ENCODE measurements around the gene MYO18A.

Gene MYO18A

GRCh38 chr17:29124135-29124924, 55.9 kb downstream of the MYO18A start:
- peak; percentile 50 to 52 for DNase-seq

GRCh38 chr17:29123111-29123510, 57.1 kb downstream of the MYO18A start:
- no peak for DNase-seq

GRCh38 chr17:29121442-29121841, 58.8 kb downstream of the MYO18A start:
- no peak for DNase-seq

- DNase-seq: no peak
Observed at GRCh38 chr17:29120433-29120832, 59.8 kb downstream of the MYO18A start.

- DNase-seq: no peak
Observed at GRCh38 chr17:29119265-29119664, 60.9 kb downstream of the MYO18A start.

- DNase-seq: peak; percentile 85 to 86
Observed at GRCh38 chr17:29116804-29117753, 63.1 kb downstream of the MYO18A start.

GRCh38 chr17:29115961-29116803, 64.0 kb downstream of the MYO18A start:
- peak; percentile 64 to 73 for DNase-seq

GRCh38 chr17:29115435-29115834, 64.8 kb downstream of the MYO18A start:
- no peak for DNase-seq

GRCh38 chr17:29114141-29114540, 66.1 kb downstream of the MYO18A start:
- no peak for DNase-seq

- no peak for DNase-seq
Observed at GRCh38 chr17:29113334-29113733, 66.9 kb downstream of the MYO18A start.

- DNase-seq: no peak
Observed at GRCh38 chr17:29112771-29113295, 67.4 kb downstream of the MYO18A start.

GRCh38 chr17:29111816-29112499, 68.2 kb downstream of the MYO18A start:
- DNase-seq: peak; percentile 88 to 91

- no peak for DNase-seq
Observed at GRCh38 chr17:29110372-29110757, 69.8 kb downstream of the MYO18A start.

- DNase-seq: no peak
Observed at GRCh38 chr17:29109477-29110371, 70.5 kb downstream of the MYO18A start.

GRCh38 chr17:29108823-29109476, 71.2 kb downstream of the MYO18A start:
- no peak for DNase-seq

- no peak for DNase-seq
Observed at GRCh38 chr17:29107933-29108822, 72.0 kb downstream of the MYO18A start.

GRCh38 chr17:29107084-29107483, 73.1 kb downstream of the MYO18A start:
- DNase-seq: no peak

- DNase-seq: no peak
Observed at GRCh38 chr17:29103341-29103740, 76.9 kb downstream of the MYO18A start.

GRCh38 chr17:29102741-29103181, 77.4 kb downstream of the MYO18A start:
- no peak for DNase-seq
